Measurements from ENCODE around the gene PID1. TPM values are rescaled to one million over a fixed set of nuclear protein-coding genes. Genes with fewer than 3 reads are reported as not detected.

Gene PID1
- total RNA-seq, 1 experiment from 2014 or later: not detected

DNA sequence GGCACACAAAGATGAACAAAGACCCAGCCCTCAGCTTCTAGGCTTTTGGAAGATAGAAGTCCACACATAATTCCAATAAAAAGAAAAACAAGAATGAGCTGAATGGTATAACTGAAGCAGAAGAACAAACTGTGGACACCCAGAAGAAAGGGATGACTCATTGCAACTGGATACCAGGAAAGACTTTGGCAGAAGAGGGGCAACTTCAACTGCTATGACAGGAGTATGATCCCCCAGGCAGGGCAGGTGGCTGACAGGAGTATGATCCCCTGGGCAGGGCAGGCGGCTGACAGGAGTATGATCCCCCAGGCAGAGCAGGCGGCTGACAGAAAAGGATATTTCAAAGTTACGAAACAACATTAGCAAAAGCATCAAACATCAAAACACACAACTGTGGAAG lies 21.6 kb downstream of the PID1 start:
- no peaks in the 10 kb centered on the region for H3K9me2 ChIP-seq (ENCODE audit: insufficient read depth)
- no peaks in the 10 kb centered on the region for H3K79me2 ChIP-seq (ENCODE audit: low read depth)
- DNase-seq: no peak
- no peaks in the 10 kb centered on the region for H4K20me1 ChIP-seq (ENCODE audit: insufficient read depth)
- intact Hi-C loops (cut with micrococcal nuclease; ENCODE audit: unreplicated experiment): no loop called here
- no peaks in the 10 kb centered on the region for H3K4me1 ChIP-seq (replicated peaks; ENCODE audit: insufficient read depth)
- H3K27ac ChIP-seq: no peak overlapping the region
- ChIA-PET CTCF (no interaction called here), POLR2A (ENCODE audit: unreplicated experiment) (no interaction called here)
- H3K4me2 ChIP-seq: no peak overlapping the region
- no peaks in the 10 kb centered on the region for H3K9me3 ChIP-seq (ENCODE audit: insufficient read depth, low read depth)
- H3K4me3 ChIP-seq: no peak overlapping the region
- H3F3A ChIP-seq (ENCODE audit: insufficient read depth, low read depth): no peaks in the 10 kb centered on the region
- no peaks in the 10 kb centered on the region for H3K36me3 ChIP-seq (ENCODE audit: low read depth)
- H2AFZ ChIP-seq: no peak overlapping the region
- BruUV-seq (replicated peaks): no TSS peak
- TF ChIP-seq EZH2 (IDR thresholded peaks at IDR 0.05; ENCODE audit: low read depth): no peak
- TF ChIP-seq, protein P1, sequence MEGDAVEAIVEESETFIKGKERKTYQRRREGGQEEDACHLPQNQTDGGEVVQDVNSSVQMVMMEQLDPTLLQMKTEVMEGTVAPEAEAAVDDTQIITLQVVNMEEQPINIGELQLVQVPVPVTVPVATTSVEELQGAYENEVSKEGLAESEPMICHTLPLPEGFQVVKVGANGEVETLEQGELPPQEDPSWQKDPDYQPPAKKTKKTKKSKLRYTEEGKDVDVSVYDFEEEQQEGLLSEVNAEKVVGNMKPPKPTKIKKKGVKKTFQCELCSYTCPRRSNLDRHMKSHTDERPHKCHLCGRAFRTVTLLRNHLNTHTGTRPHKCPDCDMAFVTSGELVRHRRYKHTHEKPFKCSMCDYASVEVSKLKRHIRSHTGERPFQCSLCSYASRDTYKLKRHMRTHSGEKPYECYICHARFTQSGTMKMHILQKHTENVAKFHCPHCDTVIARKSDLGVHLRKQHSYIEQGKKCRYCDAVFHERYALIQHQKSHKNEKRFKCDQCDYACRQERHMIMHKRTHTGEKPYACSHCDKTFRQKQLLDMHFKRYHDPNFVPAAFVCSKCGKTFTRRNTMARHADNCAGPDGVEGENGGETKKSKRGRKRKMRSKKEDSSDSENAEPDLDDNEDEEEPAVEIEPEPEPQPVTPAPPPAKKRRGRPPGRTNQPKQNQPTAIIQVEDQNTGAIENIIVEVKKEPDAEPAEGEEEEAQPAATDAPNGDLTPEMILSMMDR (conservative IDR thresholded peaks at IDR 0.05): no peak
- no peaks in the 10 kb centered on the region for H3K27me3 ChIP-seq (ENCODE audit: insufficient read depth, low read depth)

DNA sequence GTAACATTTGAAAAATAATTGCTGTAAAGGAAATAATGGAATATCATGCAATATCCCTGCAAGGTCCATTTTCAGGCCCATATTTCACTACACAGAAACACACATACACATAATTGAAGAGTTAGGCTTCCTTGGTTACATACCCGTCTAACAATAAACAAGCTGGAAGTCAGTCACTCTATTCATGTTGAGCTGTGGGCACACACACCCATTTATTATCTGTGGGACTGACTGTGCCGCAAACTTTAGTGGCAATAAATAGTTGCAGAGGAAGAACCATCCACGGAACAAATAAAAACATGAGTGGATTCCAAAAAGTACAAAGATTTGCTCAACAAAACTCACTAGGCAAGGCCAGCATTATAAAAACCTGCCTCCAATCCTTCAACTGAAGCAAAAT lies 24.8 kb downstream of the PID1 start:
- H3K79me2 ChIP-seq (ENCODE audit: low read depth): no peaks in the 10 kb centered on the region
- ChIA-PET CTCF (no interaction called here), POLR2A (ENCODE audit: unreplicated experiment) (no interaction called here)
- no peak for DNase-seq
- TF ChIP-seq EZH2 (IDR thresholded peaks at IDR 0.05; ENCODE audit: low read depth): no peak
- TF ChIP-seq, protein P1 (conservative IDR thresholded peaks at IDR 0.05): no peak
- no peaks in the 10 kb centered on the region for H3K4me1 ChIP-seq (replicated peaks; ENCODE audit: insufficient read depth)
- no peaks in the 10 kb centered on the region for H3K9me3 ChIP-seq (ENCODE audit: insufficient read depth, low read depth)
- no TSS peak for BruUV-seq (replicated peaks)
- H3K9me2 ChIP-seq (ENCODE audit: insufficient read depth): no peaks in the 10 kb centered on the region
- no peaks in the 10 kb centered on the region for H4K20me1 ChIP-seq (ENCODE audit: insufficient read depth)
- H3F3A ChIP-seq (ENCODE audit: insufficient read depth, low read depth): no peaks in the 10 kb centered on the region
- no peak overlapping the region for H3K4me2 ChIP-seq
- H3K27me3 ChIP-seq (ENCODE audit: insufficient read depth, low read depth): no peaks in the 10 kb centered on the region
- no peak overlapping the region for H3K4me3 ChIP-seq
- no peak overlapping the region for H3K27ac ChIP-seq
- H2AFZ ChIP-seq: no peak overlapping the region
- intact Hi-C loops (cut with micrococcal nuclease; ENCODE audit: unreplicated experiment): no loop called here
- H3K36me3 ChIP-seq (ENCODE audit: low read depth): no peaks in the 10 kb centered on the region

DNA sequence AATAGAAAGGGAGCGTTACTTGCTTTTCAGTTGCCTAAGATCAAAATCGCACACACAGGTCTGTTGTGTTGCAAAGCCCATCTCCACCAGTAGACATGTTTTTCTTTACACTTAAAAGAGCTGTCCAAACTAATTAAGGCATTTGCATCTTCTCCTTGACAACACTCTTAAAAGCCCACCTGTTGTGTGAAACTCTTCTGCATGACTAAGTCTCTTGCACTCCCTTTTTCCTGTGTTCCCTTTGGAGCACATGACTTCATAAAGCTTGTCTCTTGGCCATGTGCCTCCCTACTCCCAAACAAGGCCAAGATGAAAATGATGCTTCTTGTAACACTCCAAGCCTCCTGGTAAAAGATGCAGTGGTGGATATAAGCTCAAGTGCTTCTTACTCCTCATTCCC lies 26.1 kb downstream of the PID1 start:
- Histone ChIP-seq H3K4me3 (no peak overlapping the region), H2AFZ (no peak overlapping the region), H3K27me3 (ENCODE audit: insufficient read depth, low read depth) (no peaks in the 10 kb centered on the region), H3K4me1 (replicated peaks; ENCODE audit: insufficient read depth) (no peaks in the 10 kb centered on the region), H4K20me1 (ENCODE audit: insufficient read depth) (no peaks in the 10 kb centered on the region), H3K36me3 (ENCODE audit: low read depth) (no peaks in the 10 kb centered on the region), H3K9me2 (ENCODE audit: insufficient read depth) (no peaks in the 10 kb centered on the region), H3K79me2 (ENCODE audit: low read depth) (no peaks in the 10 kb centered on the region), H3K9me3 (ENCODE audit: insufficient read depth, low read depth) (0 out of 2 replicates have a peak, but pooled peaks cover 6% of the 10 kb centered on the region), H3K4me2 (no peak overlapping the region), H3F3A (ENCODE audit: insufficient read depth, low read depth) (no peaks in the 10 kb centered on the region), H3K27ac (no peak overlapping the region)
- CTCF ChIA-PET: no interaction called here
- intact Hi-C loops (cut with micrococcal nuclease; ENCODE audit: unreplicated experiment): no loop called here
- POLR2A ChIA-PET (ENCODE audit: unreplicated experiment): no interaction called here
- TF ChIP-seq, protein P1 (conservative IDR thresholded peaks at IDR 0.05): no peak
- TF ChIP-seq EZH2 (IDR thresholded peaks at IDR 0.05; ENCODE audit: low read depth): no peak
- no TSS peak for BruUV-seq (replicated peaks)
- DNase-seq: no peak

Data from PC-9 (cell line).